ENCODE results near the gene SPACA1.
"Not testable (repeated sequence)": the region's sequence is repeated elsewhere in the genome, so short reads cannot be mapped to it uniquely, and the experiment has no call there.

SPACA1 gene

GRCh38 chr6:88047510-88048150 lies at the start of gene SPACA1:
Gene SPACA1 (plus strand): TSS chr6:88047841. CDS start chr6:88047906, 65 bp downstream.
- no peak for DNase-seq

GRCh38 chr6:88000713-88001112 lies 46.9 kb upstream of the SPACA1 start:
- no peak for DNase-seq

DNA sequence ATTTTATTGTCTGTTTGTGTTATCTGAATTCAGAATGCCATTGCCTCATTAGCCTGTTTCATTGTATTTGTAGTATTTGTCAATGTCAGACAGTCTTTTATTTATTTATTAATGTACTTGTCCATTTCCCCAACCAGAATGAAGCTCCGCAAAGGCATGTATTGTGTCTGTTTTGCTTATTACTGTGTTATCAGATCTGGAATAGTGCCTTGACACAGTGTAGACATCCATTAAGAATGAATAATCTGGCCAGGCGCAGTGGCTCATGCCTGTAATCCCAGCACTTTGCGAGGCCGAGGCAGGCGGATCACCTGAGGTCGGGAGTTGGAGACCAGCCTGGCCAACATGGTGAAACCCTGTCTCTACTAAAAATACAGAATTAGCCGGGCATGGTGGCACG lies 46.4 kb upstream of the SPACA1 start:
- DNase-seq: not testable (repeated sequence)

GRCh38 chr6:88004707-88005106 lies 42.9 kb upstream of the SPACA1 start:
- no peak for DNase-seq

DNA sequence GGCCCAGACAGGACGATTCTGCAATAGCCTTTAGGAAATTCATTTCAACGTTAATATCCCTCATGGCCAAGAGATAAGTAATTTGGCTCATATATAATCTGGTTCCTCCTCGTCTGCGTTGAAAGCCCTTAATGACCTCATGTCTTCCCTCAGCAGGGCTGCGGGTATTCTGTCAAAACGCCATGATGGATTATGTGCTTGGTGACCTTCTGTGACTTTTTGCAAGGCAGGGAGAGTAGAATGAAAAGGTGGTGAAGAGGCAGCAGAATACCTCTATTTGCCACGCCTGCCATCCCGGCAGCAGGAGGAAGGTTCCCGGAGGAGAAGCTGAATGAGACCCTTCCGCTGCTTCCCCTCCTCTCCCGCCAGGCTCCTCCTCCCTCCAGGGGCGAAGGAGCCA lies 41.1 kb upstream of the SPACA1 start:
- DNase-seq: no peak

GRCh38 chr6:88008411-88008810 lies 39.2 kb upstream of the SPACA1 start:
- DNase-seq: no peak

DNA sequence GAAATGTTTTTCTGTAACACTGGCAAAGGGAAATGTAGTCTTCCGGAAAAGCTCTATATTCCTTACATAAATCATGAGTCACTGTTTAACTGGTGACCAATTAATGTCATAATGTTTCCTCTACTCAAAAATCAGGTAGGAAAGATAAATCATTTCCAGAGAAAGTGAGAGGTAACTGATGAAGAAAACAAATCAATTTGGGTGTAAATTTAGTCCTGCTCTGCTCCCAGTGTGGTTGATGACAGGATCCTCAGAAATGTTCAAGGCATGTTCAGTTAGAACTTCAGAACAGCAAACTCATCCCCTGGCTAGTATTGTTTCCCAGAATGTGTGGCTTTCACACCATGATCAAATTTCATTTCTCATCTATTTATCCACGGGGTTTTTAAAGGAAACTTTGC lies 38.8 kb upstream of the SPACA1 start:
- DNase-seq: no peak

- peak; percentile 42 for DNase-seq
Measured at GRCh38 chr6:88013015-88013414, 34.6 kb upstream of the SPACA1 start.

- no peak for DNase-seq
Measured at GRCh38 chr6:88013554-88013953, 34.1 kb upstream of the SPACA1 start.

GRCh38 chr6:88020439-88020838 lies 27.2 kb upstream of the SPACA1 start:
- DNase-seq: no peak

DNA sequence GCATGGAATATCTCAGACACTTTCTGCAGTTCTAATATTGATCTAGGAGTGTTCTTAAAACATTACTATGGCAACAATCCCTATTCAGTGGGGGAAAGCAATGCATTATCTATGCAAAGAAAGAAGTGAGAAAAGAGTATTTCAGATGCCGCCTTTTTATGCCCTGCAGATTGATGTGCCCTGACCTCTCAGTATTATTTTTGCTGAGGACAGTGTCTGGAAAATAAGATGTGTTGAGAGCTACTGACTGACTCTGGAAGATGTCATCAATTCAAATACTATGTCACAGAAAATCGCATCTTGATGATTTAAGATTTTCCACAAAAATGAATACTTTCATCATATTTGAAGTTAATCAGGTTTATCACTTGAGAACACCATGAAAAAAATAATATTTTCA lies 22.9 kb upstream of the SPACA1 start:
- no peak for DNase-seq

DNA sequence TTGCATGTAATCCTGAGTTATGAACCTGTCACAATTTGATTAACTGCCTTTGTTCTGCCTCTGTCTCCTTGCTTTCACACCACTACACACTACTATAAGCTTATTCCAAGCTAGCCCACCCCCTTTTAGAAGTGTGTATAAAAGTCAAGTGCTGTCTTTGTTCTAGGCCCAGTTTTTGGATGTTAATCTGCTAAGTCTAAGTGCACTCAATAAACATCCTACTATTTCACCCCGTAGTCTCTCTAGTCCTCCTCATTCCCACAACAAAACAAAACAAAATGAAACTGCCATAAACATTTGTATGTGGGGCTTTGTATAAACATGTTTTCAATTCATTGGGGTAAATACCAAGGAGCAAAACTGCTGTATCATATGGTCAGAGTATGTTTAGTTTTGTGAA lies 16.1 kb upstream of the SPACA1 start:
- no peak for DNase-seq

DNA sequence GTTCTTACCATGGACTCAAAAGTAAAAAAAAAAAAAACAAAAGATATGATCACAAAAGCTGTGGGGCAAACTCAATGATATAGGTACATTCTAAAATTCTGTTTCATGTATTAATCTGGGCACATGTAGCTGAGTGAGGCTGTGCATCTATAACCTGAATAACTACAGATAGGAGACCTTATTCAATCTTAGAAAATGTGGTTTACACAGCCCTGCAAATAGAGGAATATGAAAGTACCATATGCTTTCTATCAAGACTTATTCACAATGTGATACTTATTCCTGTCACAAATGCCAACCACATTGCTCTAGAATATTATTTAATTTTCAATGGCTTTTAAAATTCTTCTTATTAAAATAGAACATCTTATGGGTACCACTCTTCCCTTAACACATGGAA lies 3.1 kb upstream of the SPACA1 start:
- DNase-seq: no peak

- no peak for DNase-seq
Measured at GRCh38 chr6:88045521-88046136, 2.0 kb upstream of the SPACA1 start.

DNA sequence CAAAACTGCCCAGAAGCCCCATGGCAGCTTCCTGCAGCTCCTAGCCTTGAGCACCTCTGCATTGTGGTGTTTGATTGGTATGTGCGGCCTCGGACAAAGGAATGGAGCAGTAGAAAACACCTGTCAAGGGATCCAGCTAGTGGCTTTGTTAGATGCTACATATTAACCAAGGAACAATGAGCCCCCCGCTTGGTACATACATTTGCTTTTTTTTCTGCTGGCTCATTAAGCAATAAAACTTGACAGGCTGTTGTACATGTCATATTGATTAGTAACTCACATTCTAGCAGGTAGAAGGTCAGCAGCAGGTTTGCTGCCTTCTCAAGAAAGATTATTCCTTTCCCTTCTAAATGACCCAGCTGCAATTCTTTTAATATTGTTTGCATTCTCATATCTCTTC lies 937 bp downstream of the SPACA1 start:
- DNase-seq: no peak

DNA sequence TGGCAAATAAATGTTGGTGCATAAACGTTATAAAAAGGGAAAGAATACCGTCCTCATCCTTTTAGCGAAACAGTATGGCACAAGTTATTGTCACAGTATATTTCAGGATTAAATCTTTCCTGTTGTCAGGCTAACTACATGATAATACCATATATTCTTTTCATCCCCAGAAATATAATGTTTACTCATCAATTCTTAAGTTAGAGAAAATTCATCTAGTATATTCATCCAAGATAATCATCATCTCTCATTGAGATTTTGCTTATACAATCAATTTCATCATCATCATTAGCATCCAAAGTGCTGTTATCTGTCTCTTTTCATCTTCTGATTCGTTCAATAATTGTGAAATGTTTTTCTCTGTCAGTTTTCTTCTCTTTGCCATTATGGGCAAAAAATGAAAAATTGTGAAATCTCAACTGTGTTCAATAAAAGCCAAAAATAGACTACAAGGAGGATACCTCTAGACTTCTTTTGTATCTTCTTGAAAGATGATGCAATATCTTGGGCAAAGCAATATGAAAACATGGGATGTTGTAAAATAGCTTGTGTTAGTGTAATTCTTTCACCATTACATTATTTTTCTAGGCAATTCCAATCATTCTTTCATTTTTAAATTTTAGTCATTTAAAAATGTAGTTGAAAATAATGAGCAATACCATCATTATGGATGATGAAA lies 2.6 kb downstream of the SPACA1 start:
- no peak for DNase-seq

- DNase-seq: no peak
Measured at GRCh38 chr6:88059191-88059590, 11.6 kb downstream of the SPACA1 start.

DNA sequence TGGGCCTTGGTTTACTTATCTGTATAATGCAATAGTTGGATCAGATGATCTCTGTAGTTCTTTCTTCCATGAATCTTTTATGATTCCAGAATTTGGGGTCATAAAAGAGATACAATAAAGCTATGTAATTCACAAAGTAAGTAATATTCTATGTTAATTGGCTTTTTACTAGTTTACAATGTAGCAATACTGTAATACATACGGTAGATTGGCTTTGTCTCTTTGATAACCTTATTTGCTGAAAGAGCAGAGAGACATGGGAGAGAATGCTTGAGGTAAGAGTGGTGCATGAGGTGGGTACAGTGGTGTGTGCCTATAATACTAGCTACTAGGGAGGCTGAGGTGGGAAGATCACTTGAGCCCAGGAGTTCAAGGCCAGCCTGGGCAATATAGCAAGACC lies 14.7 kb downstream of the SPACA1 start:
- no peak for DNase-seq

GRCh38 chr6:88072462-88072861 lies 24.8 kb downstream of the SPACA1 start:
- no peak for DNase-seq

DNA sequence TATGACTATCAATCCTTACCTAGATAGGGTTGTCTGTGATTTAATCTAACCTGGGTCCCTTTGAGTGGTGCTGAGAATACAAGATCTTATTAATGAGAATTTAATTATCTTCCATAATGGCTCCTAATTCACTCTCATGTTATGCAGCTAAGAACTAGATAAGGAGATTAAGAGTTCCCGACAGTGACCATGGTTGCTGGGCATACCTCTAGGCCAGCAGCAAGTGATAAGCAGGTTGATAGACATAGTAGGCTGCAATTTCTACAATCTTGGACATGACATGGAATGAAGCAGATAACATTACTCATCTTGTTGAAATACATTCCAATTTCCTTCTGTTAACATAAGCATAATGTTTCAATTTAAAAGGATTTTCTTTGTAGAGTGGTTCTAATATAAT lies 27.1 kb downstream of the SPACA1 start:
- no peak for DNase-seq

GRCh38 chr6:88077305-88077704 lies 29.7 kb downstream of the SPACA1 start:
- no peak for DNase-seq

- no peak for DNase-seq
Measured at GRCh38 chr6:88086792-88087191, 39.2 kb downstream of the SPACA1 start.

GRCh38 chr6:88089708-88090107 lies 42.1 kb downstream of the SPACA1 start:
- no peak for DNase-seq

- DNase-seq: no peak
Measured at GRCh38 chr6:88105741-88106340, 58.2 kb downstream of the SPACA1 start.
